ENCODE data around the gene MDGA2.
"Not testable (repeated sequence)": the region's sequence is repeated elsewhere in the genome, so short reads cannot be mapped to it uniquely, and the experiment has no call there.

MDGA2 gene

DNA sequence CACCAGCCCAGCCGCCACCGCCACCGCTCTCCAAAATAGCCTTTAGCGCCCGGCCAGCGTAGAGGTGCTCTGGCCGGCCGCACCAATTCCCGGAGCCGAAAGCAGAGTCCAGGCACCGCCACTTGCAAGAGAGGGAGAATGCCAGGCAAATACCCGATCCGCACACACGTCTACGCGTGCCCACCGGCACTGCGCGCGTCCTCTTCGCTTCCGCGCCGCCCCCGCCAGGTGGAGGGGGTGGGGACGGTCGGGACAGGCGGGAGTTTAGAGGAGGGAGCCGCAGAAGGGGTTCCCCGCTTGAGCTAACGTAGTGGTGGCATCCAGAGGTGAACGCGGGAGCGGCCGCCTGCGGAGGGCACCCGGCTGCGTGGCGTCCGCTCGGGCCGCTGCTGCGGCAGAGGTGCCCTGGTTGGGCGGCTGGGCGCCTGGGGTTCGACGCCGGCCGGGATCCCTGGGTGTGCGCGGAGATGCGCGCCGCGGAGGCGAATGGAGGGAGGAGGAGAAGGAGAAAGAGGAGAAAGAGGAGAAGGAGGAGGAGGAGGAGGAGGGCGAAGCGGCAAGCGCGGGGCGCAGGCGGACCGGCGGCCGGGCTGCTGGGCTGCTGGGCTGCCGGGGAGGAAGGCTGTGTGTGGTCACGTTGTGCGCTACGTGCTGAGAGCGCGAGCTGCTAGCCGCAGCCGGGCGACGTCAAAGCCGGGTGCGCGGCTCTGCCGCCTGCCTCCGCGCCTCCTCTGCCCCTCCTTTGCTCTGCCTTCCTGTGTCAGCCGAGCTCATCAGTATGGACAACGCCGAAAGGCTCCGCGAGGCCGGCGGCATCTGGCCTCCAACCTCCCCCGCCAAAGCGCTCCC, at the start of gene MDGA2:
Gene MDGA2, minus strand, starts transcription at position 140 of the 849 bp plus-strand sequence.
- peak; percentile 11 for DNase-seq

DNA sequence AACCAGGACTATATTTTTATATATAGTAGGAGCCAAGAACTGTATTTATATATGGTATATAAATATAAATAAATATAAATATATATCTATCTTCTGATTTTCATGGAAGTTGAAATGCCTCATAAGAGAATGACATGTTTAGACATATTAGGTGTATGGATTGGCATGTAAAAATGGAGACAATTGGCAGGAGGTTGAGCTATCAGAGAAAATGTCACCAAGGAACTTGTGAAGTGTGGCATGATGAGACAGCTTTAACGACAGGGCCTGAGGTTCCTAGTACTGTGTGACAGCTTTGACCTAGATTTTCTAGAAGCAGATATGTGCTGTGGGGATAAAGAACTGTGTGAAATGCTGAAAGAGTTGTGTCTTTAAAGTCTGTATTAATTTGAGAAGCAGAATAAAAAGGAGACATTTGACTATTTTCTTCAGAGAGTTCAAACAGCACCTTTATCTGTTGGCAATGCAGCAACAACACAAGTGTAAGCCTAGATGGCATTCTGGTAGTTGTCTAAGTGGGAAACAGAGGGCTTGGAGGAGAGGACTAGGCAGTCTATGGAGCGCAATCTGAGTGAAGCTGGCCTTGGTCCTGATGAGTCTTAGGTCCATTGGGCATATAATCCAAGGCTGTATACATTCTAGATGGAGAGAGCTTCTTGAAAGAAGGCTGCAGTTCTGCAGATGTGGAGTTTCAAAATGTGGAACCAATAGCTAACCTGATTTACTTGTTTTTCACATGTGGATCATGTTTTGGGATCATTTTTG, 47.7 kb upstream of the MDGA2 start:
- no peak for DNase-seq

DNA sequence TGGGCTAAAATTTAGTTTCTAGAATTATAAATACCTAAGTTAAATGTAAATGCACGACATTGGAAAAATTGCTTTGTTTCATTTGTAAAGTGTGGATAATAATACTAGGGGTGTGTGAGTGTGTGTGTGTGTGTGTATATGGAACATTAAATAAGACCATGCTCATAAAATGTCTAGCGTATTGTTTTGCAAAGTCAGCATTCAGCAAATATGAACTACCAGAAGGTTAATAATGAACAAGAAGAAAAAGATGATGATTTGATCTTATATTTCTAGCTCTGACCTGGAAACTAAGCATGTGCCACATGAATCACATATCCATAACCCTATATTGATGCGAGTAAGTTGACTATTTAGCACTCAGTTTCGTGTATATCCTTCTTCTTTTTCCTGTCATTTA, 44.9 kb upstream of the MDGA2 start:
- DNase-seq: no peak

DNA sequence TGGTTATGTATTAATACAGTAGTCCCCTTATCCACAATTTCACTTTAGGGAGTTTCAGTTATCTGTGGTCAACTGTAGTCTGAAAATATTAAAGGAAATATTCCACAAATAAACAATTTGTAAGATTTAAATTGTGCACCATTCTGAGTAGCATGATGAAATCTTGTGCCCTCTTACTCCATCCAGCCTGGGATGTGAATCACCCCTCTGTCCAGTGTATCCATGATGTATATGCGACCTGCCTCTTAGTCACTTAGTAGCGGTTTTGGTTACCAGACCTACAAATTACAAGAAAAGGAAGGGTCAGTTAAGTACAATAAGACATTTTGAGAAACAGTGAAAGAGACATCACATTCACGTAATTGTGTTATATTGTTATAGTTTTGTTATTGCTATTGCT, 39.9 kb upstream of the MDGA2 start:
- DNase-seq: no peak

DNA sequence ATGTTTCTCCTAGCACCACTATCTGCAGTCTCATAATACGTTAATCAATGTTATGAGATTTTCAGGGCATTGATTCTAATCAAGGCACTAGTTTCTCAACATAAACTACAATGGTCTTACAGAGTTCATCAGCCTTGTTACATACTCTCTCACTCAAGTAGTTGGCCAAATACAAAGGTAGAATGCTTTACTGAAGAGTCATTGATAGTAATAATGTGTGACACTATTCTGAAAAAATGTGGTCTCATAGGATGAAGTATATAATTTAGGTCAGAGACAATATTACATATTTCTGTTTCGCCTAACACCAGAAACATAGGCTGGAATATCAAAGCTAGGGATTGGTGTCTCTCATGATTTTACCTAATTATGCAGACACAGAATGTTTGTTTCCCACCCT, 35.2 kb upstream of the MDGA2 start:
- DNase-seq: no peak

DNA sequence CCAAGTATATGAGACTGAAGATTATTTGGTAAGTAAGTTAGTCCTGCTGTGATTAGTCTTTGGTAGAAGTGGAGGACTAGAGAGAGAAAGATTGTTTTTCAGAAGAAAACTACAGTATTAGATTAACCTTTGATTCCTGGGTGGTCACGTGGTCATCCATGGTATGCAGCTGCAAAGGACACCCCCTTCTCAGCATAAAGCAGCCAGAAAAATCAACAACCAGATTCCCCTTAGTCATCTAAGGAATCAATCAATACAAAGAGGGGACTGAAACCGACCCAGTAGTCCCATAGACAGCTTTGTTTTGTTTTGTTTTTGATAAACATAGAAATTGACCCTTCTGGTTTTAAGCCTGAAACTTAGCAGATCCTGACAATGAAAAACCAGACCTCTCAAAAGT, 30.3 kb upstream of the MDGA2 start:
- no peak for DNase-seq

DNA sequence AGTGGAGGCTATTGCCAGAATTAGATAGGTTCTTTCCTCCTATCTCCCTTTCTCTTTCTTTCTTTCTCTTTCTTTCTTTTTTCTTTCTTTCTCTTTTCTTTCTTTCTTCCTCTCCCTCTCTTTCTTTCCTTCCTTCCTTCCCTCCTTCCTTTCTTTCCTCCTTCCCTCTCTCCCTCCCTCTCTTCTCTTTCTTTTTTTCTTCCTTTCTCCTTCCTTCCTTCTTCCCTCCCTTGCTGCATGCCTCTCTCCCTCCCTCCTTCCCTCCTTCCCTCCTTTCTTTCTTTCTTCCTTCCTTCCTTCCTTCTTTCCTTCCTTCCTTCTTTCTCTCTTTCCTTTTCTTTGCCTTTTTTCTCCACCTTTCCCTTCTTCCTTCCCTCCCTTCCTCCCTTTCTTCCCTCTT, 16.4 kb upstream of the MDGA2 start:
- no peak for DNase-seq

DNA sequence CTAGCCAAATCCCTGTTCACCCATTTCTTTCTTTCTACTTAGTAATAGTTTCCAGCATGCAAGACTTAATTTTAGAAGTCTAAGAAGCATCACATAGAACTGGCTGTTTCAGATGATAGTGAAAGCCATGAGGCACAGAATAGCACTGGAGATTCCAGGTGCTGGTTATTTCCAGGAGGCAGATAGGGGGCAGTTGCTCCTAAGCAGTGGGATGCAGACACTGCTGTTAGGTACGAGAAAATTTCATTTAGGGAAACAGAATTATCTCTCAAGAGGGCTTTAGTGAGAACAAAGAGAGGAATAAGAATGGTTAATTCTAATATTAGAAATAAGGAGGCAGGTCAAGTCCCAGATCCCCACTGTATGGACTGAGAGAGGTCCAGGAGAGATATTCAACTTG, 3.6 kb upstream of the MDGA2 start:
- DNase-seq: no peak

DNA sequence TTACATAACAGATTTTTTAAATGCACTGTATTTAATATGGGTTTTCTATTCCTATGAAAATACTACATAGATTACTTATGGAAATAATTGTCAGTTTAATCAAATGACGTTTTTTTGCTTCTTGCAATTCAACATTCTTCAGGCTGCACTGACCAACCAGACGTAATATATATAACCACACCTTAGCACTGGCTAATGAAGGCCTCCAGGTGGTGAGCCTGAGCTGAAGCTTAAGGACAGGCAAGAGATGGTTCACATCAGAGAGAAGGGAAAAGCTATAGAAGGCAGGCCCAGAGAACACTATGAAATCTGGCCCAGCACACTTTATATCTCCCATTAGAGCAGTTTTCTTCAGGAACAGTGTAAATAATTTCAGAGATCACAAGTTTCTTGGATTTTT, 2.8 kb upstream of the MDGA2 start:
- DNase-seq: no peak

DNA sequence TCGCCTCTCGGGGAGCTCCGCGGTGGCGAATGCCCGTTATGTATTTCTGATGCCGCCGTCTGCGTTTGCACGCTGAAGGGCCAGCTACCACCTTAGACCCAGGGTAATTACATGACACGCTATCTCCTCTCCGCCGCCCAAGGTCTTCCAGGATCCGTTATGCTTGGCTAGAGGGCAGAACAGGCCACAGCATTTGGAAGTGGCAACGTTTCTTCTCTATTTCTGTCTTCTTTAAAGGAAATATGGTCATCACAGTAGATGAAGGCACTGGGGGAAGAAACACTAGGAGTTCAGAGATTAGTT, 861 bp upstream of the MDGA2 start:
- no peak for DNase-seq

DNA sequence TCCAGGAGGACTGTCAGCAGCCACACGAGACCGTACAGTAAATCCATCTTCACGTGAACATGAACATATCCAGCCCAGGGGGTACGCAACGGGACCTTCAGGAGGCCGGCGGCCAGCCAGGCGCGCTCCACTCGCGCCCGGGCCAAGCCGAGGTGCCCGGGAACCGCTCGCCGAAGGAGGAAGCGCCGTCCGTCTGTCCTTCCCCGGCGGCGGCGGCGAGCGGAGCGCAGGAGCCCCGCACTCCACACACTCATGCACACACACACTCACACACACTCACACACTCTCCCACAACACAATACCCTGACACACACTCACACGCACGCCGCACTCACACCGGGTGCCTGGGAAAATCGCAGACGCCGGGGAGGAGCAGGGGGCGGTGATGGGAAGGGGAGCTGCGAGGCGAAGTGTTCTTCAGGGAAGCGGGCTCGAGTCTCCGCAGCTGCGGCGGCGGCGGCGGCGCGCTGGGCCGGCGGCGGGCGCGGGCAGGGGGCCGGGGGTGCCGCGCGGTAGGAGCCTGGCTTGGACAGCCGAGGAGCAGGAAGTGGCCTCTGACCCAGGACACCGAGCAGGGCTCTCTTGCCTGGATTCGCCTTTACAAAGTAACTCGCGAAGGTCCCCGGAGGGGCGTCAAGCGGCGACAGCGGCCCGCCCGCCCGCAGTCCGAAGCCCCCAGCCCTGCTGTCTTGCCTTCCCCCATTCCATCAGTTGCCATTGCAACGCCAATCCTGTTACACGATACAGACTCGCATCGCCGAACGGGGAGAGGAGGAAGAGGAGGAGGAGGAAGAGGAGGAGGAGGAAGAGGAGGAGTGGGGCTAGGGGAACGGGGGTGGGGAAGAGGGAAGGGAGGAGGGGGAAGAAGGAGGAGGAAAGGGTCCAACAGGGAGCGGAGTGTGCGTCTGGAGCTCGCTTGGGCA, 601 bp downstream of the MDGA2 start:
- no peak for DNase-seq

DNA sequence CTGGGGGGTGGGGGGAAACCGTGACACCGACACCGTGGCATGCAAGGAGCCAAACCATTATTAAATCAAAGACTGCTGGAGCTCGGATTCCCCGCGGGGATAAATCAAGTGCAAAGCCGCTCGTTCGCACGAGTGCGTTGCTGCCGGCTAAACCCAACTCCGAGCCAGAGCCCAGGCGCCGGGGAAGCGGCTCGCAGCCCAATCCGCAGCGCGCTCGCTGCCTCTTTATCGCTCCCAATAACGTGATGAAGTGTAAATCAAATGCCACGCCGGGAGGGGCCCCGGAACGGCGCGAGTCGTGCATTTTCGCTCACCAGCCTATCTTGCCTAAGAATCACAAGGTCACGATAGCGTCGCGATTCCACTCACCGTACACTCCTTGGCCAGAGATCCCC, 1.3 kb downstream of the MDGA2 start:
- no peak for DNase-seq

DNA sequence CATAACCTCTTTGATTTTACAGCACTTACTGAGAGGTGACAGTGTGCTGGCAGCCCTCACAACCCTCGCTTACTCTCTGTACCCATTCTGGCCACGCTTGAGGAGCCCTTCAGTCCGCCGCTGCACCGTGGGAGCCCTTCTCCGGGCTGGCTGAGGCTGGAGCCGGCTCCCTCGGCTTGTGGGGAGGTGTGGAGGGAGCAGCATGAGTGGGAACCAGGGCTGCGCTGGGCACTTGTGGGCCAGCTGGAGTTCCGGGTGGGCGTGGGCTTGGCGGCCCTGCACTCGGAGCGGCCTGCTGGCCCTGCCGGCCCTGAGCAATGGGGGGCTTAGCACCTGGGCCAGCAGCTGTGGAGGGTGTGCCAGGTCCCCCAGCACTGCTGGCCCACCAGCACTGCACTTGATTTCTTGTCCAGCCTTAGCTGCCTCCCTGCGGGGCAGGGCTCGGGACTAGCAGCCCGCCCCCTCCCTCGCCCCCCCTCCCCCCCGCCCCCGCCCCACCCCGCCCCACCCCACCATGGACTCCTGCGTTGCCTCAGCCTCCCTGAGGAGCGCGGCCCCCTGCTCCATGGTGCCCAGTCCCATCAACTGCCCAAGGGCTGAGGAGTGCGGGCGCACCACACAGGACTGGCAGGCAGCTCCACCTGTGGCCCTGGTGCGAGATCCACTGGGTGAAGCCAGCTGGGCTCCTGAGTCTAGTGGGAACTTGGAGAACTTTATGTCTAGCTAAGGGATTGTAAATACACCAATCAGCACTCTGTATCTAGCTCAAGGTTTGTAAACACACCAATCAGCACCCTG, 9.9 kb downstream of the MDGA2 start:
- no peak for DNase-seq

DNA sequence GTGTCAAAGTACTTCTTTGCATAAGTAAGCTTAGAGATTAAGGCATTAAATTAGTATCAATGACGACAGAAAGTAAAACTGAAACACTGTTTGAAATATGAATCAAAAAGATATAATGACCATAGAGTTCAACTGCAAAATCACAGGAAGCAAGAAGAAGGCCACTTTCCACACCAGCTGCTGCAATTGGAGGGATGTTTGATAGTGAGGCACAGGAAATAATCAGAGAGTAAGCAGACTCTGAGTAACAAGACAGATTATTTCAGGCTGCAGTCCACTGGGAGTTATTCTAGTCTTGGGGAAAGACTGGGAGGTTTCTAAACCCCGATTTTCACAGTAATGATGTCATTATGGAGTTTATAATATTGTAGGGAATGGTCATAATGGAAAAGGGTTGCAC, 12.9 kb downstream of the MDGA2 start:
- DNase-seq: no peak

DNA sequence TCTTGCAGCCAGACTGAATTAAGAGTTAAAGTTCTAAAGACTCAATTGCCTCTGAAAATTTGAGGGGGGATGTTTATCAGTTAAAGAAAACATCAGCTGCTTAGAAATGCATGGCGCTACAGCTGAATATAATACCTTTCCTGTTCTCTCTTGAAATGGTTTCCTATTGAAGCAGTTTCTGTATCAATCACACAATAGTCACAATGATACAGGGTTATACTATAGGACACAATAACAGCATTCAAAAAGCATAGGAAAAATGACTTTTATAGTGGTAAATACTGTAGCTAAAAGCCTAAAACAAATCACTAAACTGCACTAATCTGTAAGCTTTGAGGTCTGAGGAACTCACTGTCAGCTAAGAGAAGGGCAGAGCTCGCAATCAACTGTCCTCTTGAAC, 15.2 kb downstream of the MDGA2 start:
- DNase-seq: no peak

DNA sequence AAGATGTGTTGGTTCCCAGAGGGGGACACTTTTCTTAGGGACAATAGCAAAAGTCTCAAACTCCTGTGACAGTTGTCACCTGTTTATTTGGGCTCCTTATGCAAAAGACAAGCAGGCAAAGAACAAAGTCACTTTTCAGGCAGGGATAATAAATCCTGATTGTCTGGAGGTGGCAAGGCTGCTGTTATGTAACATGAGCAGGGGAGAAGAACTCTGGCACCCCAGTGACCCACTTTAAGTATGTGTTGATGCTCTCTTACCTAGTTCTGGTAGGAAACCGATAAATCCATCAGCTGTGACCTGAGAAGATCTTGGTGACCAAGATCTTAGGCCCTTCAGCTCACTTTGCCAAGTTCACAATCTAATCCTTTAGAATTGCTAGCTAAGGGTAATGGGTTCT, 17.4 kb downstream of the MDGA2 start:
- DNase-seq: no peak

DNA sequence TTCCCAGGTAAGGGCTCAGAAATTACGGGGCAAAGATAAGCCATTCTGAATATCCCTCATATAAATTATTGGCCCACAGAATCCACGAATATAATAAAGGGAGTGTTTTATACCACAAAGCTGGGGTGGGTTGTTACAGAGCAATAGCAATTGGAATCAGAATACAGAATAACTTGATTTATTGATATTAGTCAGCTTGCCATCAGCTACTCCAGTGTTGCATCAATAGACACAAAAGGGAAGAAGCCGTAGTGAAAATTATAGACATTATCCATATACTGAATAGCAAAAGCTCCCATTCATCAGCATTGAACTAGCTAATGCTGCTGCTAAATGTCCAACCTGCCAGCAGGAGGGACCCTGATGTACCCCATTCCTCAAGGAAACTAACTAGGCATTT, 18.3 kb downstream of the MDGA2 start:
- DNase-seq: no peak

DNA sequence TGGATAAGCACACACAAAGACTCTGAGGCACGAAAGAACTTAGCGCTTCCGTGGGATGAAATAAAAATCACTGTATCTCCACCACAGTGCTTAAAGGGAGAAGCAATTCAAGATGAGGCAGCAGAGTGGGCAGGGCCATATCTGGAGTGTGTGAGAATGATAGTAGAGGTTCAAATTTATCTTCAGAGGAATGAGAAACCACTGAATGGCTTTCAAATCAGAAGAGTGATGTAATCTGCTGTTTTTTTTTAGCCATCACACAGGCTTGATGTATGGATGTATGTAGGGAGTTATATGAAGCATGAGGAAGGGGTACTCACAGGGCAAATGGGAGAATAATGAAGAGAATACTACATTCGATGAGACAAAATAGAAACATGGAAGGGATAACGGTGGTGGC, 24.1 kb downstream of the MDGA2 start:
- no peak for DNase-seq

DNA sequence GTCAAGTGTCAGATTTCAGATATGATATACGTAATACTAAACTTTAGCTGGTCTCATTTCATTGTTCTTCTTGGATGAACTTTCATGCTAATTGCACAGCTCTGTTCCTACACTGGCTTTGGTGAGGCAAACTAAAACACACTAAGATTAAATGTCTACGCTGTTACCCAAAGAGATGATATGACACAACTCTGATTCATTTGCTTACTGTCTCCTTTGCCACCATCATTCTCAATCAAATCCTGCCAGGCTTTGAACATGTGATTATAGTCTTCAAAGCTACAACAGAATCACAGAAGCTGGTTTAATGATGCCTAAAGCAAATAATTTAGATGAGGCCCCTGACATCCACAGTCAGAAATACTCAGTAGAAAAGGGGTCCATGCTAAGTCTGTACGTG, 37.7 kb downstream of the MDGA2 start:
- DNase-seq: no peak

DNA sequence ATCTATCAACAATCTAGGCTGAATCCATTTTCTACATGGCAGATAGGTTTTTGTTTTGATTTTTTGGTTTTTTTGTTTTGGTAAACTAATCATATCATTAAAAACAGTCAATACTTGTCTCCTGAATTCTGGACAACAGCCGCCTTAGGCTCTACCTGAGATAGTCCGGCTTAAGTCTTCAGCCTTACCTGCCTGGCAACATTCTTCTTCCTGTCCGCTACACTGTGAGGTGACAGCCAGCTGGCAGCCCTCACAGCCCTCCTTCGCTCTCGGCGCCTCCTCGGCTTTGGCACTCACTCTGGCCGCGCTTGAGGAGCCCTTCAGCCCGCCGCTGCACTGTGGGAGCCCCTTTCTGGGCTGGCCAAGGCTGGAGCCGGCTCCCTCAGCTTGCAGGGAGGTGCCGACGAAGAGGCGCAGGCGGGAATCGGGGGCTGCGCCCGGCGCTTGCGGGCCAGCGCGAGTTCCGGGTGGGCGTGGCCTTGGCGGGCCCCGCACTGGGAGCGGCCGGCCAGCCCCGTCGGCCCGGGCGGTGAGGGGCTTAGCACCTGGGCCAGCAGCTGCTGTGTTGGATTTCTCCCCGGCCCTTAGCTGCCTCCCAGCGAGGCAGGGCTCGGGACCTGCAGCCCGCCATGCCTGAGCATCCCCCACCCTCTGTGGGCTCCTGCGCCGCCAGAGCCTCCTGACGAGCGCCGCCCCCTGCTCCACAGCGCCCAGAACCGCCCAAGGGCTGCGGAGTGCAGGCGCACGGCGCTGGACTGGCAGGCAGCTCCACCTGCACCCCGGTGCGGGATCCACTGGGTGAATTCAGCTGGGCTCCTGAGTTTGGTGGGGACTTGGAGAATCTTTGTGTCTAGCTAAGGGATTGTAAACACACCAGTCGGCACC, 49.0 kb downstream of the MDGA2 start:
- no peak for DNase-seq

DNA sequence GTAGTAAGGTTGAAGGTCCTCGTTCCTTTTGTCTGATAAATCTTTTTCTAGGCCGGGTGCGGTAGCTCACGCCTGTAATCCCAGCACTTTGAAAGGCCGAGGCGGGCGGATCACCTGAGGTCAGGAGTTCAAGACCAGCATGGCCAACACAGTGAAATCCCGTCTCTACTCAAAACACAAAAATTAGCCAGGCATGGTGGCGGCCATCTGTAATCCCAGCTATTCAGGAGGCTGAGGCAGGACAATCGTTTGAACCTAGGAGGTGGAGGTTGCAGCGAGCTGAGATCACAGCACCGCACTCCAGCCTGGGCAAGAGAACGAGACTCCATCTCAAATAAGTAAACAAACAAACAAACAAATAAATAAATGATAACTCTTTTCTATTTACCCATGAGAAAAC, 51.3 kb downstream of the MDGA2 start:
- DNase-seq: not testable (repeated sequence)

DNA sequence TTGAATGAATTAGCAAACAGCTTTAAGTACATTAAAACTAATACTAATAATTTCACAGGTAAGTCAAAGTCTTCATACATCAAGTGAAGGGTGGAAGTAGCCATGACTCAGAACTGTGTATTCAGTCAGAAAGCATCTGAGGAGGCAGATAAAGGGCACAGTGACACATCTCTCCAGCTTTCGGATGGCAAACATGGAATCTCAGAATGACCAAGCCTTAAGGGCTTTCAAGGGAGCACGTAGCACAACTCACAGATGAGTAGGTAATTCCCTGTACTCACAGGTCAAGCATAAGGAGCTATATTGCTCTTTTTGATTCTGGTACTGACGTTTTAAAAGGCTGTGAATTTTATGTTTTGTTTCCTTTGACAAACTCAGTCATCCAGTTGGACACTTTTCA, 56.0 kb downstream of the MDGA2 start:
- DNase-seq: no peak

Measured in NCI-H2227 treated with DMSO at 0.1 percent for 48 hours (cell line).